Activated gamma-delta T cell (primary cell): ENCODE data around the gene FAM229B.
"Not testable (repeated sequence)": the region's sequence is repeated elsewhere in the genome, so short reads cannot be mapped to it uniquely, and the experiment has no call there.

ENCODE experiments used
- DNase-seq: peaks from one replicate; lab custom pipeline; 2025; lab: John Stamatoyannopoulos, UW

FAM229B gene

DNA sequence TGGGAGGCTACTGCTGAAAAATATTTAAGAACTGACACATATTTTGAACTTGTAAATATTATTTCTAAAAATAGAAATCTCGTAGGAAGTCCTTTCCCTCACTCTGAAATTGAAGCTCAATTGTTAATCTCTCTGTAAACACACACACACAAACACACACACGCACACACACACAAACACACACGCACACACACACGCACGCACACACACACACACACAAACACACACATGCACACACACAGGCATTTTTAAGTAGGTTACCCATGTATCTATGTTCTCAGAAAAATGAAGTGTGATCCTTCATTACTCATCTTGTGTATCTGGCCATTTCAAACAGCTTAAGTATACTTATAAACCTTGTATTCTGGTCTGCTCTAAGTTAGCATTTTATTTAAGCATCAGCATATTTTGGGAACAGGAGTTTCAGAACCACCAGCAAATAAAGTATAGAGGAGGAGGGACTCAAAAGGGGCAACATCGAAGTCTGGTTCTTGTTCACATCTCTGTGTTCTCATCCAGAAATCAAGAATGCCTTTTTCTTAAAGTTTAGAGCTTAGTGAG, 21.9 kb upstream of the FAM229B start:
- DNase-seq, result no peak

GRCh38 chr6:112066606-112067005, 20.8 kb upstream of the FAM229B start:
- no peak for DNase-seq

DNA sequence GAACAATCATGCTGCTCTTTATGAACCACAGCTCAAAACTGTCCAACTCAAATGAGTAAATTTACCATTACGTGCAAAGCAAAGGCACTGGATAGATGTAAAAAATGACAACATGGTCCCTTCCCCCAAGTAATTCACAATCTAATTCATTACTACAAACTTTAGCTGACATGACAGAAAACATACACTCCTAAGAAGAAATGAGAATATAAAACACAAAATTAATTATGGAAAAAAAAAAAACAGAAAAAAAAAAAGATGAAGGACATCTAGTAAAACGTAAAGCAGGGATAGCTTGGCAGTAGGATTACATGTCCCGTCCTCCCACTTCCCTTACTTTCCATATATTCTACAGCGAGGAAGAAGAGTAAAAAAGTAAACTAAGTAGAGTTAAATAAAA, 5.8 kb upstream of the FAM229B start:
- no peak for DNase-seq

DNA sequence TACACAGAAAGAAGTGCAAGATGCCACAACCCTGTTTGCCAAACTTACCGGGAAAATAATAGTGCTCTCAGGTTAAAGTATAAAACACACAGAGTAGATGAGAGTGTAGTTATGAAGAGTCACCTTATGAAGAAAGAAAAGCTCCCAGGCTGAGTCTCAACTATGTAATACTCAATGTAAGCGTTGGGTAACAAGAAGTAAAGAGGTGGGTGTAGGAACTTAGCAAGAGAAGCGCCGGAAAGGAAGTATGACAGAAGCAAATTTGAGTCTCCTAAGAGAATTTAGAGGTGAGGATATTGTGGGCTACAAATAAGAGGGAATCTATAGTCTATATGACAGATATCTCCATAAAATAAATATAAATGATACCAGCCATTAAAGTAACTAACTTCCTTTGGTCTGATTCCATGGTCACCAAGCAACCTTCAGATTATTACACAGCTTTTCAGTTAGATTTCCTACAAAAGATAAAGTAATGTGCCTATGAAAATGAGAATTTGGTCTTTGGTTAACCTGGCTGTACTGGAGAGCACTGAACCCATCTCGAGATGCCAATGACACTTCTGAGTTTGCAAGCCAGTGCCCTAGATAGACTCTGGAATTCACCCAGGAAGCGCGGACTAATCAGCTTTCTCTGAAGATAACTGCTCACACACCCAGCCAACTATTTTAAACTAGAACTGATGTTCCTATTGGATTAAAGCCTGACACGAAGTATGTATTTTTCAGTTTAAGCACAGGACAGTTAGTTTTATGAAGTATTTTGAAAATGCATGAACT, 1.9 kb upstream of the FAM229B start:
- DNase-seq, result no peak

DNA sequence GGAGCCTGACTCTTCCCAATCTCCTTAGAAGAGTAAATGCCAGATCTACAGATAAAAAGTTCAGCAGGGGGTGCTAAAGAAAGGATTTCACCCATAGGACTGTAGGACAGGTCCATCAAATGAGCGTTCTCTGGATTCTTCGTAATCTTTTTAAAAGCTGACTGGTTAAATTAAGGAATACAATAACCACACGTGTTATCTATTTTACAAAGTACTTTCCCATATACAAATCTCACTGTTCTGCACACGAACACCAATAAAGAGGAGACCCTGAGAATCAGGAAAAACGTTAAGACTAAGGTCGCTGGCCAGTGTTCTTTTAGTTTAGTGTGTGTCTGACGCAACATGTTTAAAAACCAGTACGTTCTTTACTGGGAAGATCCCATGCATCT, 651 bp upstream of the FAM229B start:
- DNase-seq, result no peak

DNA sequence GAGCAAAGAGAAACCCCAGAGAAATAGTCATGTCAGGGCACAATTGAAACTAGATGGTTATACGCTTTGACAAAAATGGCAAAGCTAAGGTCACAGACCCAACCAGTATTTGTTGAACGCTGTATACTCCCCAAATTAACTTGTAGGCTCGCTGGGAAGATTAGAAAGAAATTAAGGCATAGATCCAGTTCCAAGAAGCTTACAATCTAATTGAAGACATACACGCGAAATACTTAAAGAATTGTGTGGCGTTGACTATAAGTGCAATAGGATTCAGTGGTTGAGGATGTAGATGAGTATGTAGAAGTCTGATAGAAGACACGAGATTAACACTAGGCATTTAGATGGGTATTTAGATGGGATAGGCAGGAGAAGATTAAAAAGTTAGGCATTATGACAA, 525 bp downstream of the FAM229B start:
- DNase-seq, result no peak

GRCh38 chr6:112096901-112097300, 9.5 kb downstream of the FAM229B start:
- no peak for DNase-seq

GRCh38 chr6:112100561-112100960, 13.2 kb downstream of the FAM229B start:
- no peak for DNase-seq

DNA sequence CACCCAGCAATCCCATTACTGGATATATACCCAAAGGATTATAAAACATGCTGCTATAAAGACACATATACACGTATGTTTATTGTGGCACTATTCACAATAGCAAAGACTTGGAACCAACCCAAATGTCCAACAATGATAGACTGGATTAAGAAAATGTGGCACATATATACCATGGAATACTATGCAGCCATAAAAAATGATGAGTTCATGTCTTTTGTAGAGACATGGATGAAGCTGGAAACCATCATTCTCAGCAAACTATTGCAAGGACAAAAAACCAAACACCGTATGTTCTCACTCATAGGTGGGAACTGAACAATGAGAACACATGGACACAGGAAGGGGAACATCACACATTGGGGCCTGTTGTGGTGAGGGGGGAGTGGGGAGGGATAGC, 18.6 kb downstream of the FAM229B start:
- not testable (repeated sequence) for DNase-seq

DNA sequence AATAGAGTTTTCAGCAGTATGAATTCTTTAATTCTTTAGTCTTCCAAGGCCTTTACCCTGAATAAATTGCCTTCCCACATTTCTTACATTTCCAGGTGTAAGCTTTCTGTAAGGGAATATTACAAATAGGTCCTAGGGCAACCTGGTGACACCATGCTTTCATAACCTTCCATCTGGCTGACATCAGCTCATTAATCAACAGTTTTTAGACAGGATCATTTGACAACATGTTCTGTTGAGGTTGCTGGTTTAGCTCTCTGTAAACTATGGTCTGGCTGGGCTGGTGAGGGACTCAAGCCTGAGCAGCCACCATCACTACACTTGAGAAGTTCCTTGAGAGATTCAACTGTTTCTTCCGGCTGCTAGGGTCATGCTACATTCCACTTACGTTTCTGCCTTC, 19.2 kb downstream of the FAM229B start:
- no peak for DNase-seq

- no peak for DNase-seq
Observed at GRCh38 chr6:112109262-112109661, 21.9 kb downstream of the FAM229B start.

- no peak for DNase-seq
Observed at GRCh38 chr6:112113431-112113830, 26.0 kb downstream of the FAM229B start.

- DNase-seq, result no peak
Observed at GRCh38 chr6:112113918-112114317, 26.5 kb downstream of the FAM229B start.

- no peak for DNase-seq
Observed at GRCh38 chr6:112114577-112115223, 27.3 kb downstream of the FAM229B start.

GRCh38 chr6:112116221-112116620, 28.8 kb downstream of the FAM229B start:
- no peak for DNase-seq

- DNase-seq, result no peak
Observed at GRCh38 chr6:112117554-112117953, 30.2 kb downstream of the FAM229B start.

- no peak for DNase-seq
Observed at GRCh38 chr6:112118034-112118433, 30.6 kb downstream of the FAM229B start.

GRCh38 chr6:112122756-112123155, 35.4 kb downstream of the FAM229B start:
- DNase-seq, result no peak

- DNase-seq, result no peak
Observed at GRCh38 chr6:112123982-112124381, 36.6 kb downstream of the FAM229B start.

DNA sequence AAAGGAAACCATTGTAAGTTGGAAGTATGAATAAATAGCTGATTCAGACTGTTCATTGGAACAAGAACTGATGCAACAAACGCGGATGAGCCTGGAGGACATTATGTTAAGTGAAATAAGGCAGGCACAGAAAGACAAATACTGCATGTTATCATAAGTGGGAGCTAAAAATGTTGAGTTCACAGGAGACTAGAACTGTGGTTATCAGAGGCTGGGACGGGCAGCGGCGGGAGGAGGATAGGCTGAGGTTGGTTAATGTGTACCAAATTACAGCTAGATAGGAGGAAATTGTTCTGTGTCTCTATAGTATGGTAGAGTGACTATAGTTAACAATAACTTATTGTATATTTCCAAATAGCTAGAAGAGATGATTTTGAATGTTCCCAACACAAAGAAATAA, 40.8 kb downstream of the FAM229B start:
- no peak for DNase-seq

- DNase-seq, result no peak
Observed at GRCh38 chr6:112130878-112131277, 43.5 kb downstream of the FAM229B start.

DNA sequence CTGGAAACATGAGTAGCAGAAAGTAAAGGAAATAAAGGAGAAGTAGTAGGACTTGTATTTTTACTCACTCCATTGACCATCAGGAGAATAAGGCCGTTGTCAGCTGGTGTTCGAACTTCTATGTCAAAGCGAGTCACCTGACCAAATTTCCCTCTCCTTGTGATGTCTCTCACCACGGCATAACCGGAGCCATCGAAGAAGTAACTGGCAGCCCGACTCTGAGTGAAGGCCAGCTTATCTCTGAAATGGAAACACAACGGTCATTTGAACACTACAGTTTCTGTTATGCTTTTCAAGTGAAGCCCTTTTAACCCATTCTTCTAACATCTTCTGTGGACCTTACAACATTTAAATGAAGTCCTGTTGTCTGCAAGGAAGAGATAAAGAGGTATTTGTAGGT, 51.7 kb downstream of the FAM229B start:
- DNase-seq, result no peak

- no peak for DNase-seq
Observed at GRCh38 chr6:112141707-112142106, 54.3 kb downstream of the FAM229B start.
